Breast epithelium (tissue), 3 donors: ENCODE results near the gene SLC22A7.

Source experiments
- POLR2A ChIP-seq: fragments of 450-650 bp; IDR thresholded peaks from one replicate; pipeline ENCODE4 v1.6.1; 2016; ENCODE audit warnings: antibody characterized with exemption, mild to moderate bottlenecking, moderate library complexity
- TF ChIP-seq, protein P1 (sequence below), 3 donors: fragments of 450-650 bp; IDR thresholded peaks; one replicate each; pipeline ENCODE4 v1.5.1; 2016 to 2017; ENCODE audit warnings: antibody characterized with exemption in 3 of 3, mild to moderate bottlenecking in 3 of 3, moderate library complexity in 3 of 3

GRCh38 chr6:43258180-43258579, 39.9 kb upstream of the SLC22A7 start:
- TF ChIP-seq POLR2A = no peak
- TF ChIP-seq, protein P1, sequence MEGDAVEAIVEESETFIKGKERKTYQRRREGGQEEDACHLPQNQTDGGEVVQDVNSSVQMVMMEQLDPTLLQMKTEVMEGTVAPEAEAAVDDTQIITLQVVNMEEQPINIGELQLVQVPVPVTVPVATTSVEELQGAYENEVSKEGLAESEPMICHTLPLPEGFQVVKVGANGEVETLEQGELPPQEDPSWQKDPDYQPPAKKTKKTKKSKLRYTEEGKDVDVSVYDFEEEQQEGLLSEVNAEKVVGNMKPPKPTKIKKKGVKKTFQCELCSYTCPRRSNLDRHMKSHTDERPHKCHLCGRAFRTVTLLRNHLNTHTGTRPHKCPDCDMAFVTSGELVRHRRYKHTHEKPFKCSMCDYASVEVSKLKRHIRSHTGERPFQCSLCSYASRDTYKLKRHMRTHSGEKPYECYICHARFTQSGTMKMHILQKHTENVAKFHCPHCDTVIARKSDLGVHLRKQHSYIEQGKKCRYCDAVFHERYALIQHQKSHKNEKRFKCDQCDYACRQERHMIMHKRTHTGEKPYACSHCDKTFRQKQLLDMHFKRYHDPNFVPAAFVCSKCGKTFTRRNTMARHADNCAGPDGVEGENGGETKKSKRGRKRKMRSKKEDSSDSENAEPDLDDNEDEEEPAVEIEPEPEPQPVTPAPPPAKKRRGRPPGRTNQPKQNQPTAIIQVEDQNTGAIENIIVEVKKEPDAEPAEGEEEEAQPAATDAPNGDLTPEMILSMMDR (IDR thresholded peaks at IDR 0.05) = no peak
